ENCODE data around the gene CACNA1C.
A peak's percentile ranks its signal among the peaks of the same experiment; 100 is the strongest.

CACNA1C gene

GRCh38 chr12:2348482-2348852 lies 295.7 kb downstream of the CACNA1C start:
- in situ Hi-C loops (cut with HindIII; ENCODE audit: low sequenced_read_pairs) = no loop called here

GRCh38 chr12:2351161-2351560 lies 298.4 kb downstream of the CACNA1C start:
- in situ Hi-C loops (cut with HindIII; ENCODE audit: low sequenced_read_pairs) = no loop called here
- no peak for TF ChIP-seq CTCF (IDR thresholded peaks at IDR 0.05; ENCODE audit: low read depth, low read length, missing control alignments)
- no peak overlapping the region for H3K4me3 ChIP-seq (ENCODE audit: low read depth, low read length)
- DNase-seq (ENCODE audit: low read depth) = no peak

More at GRCh38 chr12:2348482-2348852, 295.7 kb downstream of the CACNA1C start:
- DNase-seq (ENCODE audit: low read depth) = no peak
- no peak for TF ChIP-seq CTCF (IDR thresholded peaks at IDR 0.05; ENCODE audit: low read depth, low read length, missing control alignments)
- H3K4me3 ChIP-seq (ENCODE audit: low read depth, low read length) = no peak overlapping the region

GRCh38 chr12:2352203-2352602 lies 299.4 kb downstream of the CACNA1C start:
- DNase-seq (ENCODE audit: low read depth) = no peak
- TF ChIP-seq CTCF (IDR thresholded peaks at IDR 0.05; ENCODE audit: low read depth, low read length, missing control alignments) = no peak
- H3K4me3 ChIP-seq (ENCODE audit: low read depth, low read length) = no peak overlapping the region
- in situ Hi-C loops (cut with HindIII; ENCODE audit: low sequenced_read_pairs) = no loop called here

GRCh38 chr12:2353281-2353680 lies 300.5 kb downstream of the CACNA1C start:
- H3K4me3 ChIP-seq (ENCODE audit: low read depth, low read length) = no peak overlapping the region
- no peak for TF ChIP-seq CTCF (IDR thresholded peaks at IDR 0.05; ENCODE audit: low read depth, low read length, missing control alignments)
- in situ Hi-C loops (cut with HindIII; ENCODE audit: low sequenced_read_pairs) = no loop called here
- DNase-seq (ENCODE audit: low read depth) = no peak

- no peak for DNase-seq (ENCODE audit: low read depth)
- no peak overlapping the region for H3K4me3 ChIP-seq (ENCODE audit: low read depth, low read length)
- in situ Hi-C loops (cut with HindIII; ENCODE audit: low sequenced_read_pairs) = no loop called here
- TF ChIP-seq CTCF (IDR thresholded peaks at IDR 0.05; ENCODE audit: low read depth, low read length, missing control alignments) = no peak
Observed at GRCh38 chr12:2353691-2354090, 300.9 kb downstream of the CACNA1C start.

- TF ChIP-seq CTCF (IDR thresholded peaks at IDR 0.05; ENCODE audit: low read depth, low read length, missing control alignments) = peak; percentile 19
- H3K4me3 ChIP-seq (ENCODE audit: low read depth, low read length) = no peak overlapping the region
- DNase-seq (ENCODE audit: low read depth) = peak; percentile 67
- in situ Hi-C loops (cut with HindIII; ENCODE audit: low sequenced_read_pairs) = no loop called here
Observed at GRCh38 chr12:2354151-2354991, 301.6 kb downstream of the CACNA1C start.
